ENCODE data around the gene DMAC2L.

GRCh38 chr14:50331596-50331995 lies 19.5 kb downstream of the DMAC2L start:
- no peak for TF ChIP-seq POLR2A (IDR thresholded peaks at IDR 0.05; ENCODE audit: low read length)
- TF ChIP-seq GATA1 (IDR thresholded peaks at IDR 0.05; ENCODE audit: low read depth, low read length): no peak

Data from erythroblast (primary cell).